Sigmoid colon (tissue), 7 donors: Measurements from ENCODE around the gene NAA40. TPM values are rescaled to one million over a fixed set of nuclear protein-coding genes. Genes with fewer than 3 reads are reported as not detected.

Experiments
- DNase-seq: peaks from one replicate; pipeline ENCODE4 v3.0.0-alpha.2; 2019
- H3K27ac ChIP-seq, 4 donors: fragments of 200-600 bp; sonication (generic); one replicate each; pipeline ENCODE4 v1.5.1; 2016 to 2019; ENCODE audit warnings: mild to moderate bottlenecking in 1 of 4
- H3K27me3 ChIP-seq, 3 donors: fragments of 200-600 bp; sonication (generic); one replicate each; pipeline ENCODE4 v1.5.1; 2019; ENCODE audit warnings: mild to moderate bottlenecking in 1 of 3
- H3K36me3 ChIP-seq, 4 donors: fragments of 200-600 bp; sonication (generic); one replicate each; pipeline ENCODE4 v1.5.1; 2016 to 2019
- H3K4me1 ChIP-seq, 4 donors: fragments of 200-600 bp; sonication (generic); one replicate each; pipeline ENCODE4 v1.5.1; 2017 to 2019
- H3K4me3 ChIP-seq, 4 donors: fragments of 200-600 bp; sonication (generic); one replicate each; pipeline ENCODE4 v1.5.1; 2017 to 2019; ENCODE audit warnings: mild to moderate bottlenecking in 2 of 4, moderate library complexity in 1 of 4
- H3K9me3 ChIP-seq, 4 donors: fragments of 200-600 bp in 3 of 4; sonication (generic) in 3 of 4; one replicate each; pipeline versions ENCODE4 v1.5.1 to v1.6.1; 2013 to 2019
- EP300 ChIP-seq, 4 donors: sonication (generic); formaldehyde crosslinking; IDR thresholded peaks; one replicate each; pipeline ENCODE4 v1.6.1; 2017; ENCODE audit warnings: antibody characterized with exemption in 4 of 4
- POLR2A ChIP-seq, 2 donors: fragments of 450-650 bp; IDR thresholded peaks; one replicate each; pipeline ENCODE4 v1.6.1; 2016; ENCODE audit warnings: antibody characterized with exemption in 2 of 2, mild to moderate bottlenecking in 2 of 2, moderate library complexity in 2 of 2
- POLR2AphosphoS5 ChIP-seq, 4 donors: sonication (generic); formaldehyde crosslinking; IDR thresholded peaks; one replicate each; pipeline ENCODE4 v1.6.1; 2017; ENCODE audit warnings: antibody characterized with exemption in 4 of 4
- WGBS, 2 donors: extraction: QIAGEN DNeasy Blood & Tissue Kit; methylation state at CpG; one replicate each; pipeline ENCODE4 v1.1.7; 2013; 5-methylcytosine and 5-hydroxymethylcytosine counted together
- intact Hi-C: fragments of 100-400 bp; cut with DNase I; formaldehyde crosslinking; loops from one replicate; pipeline ENCODE4 v1.15.1; 2023
- polyA plus RNA-seq, 3 donors: library from polyadenylated mRNA; stranded (reverse); fragments of 200-250 nt; gene quantifications; one replicate each; pipeline ENCODE4 v1.2.3, GENCODE V29; 2013
- total RNA-seq, 4 donors: library from RNA; depleted of rRNA; stranded (reverse); fragments of >200 nt; gene quantifications; one replicate each; pipeline ENCODE4 v1.1.0, GENCODE V29; 2016
- TF ChIP-seq, protein P1 (sequence below), 4 experiments: fragments of 450-650 bp in 3 of 4; fragments of 200-600 bp in 1 of 4; IDR thresholded peaks; one replicate each; pipeline ENCODE4 v1.5.1; 2016 to 2019; ENCODE audit warnings: antibody characterized with exemption in 4 of 4, mild to moderate bottlenecking in 3 of 4, moderate library complexity in 2 of 4
- donor health status: healthy with polysubstance abuse.
- donor health status: Bipolar disorder and iron deficiency.
- donor health status: healthy.

The NAA40 gene
- total and polyA plus RNA-seq, 7 donors = 5.4 to 22.9 (median 7.4) TPM

DNA sequence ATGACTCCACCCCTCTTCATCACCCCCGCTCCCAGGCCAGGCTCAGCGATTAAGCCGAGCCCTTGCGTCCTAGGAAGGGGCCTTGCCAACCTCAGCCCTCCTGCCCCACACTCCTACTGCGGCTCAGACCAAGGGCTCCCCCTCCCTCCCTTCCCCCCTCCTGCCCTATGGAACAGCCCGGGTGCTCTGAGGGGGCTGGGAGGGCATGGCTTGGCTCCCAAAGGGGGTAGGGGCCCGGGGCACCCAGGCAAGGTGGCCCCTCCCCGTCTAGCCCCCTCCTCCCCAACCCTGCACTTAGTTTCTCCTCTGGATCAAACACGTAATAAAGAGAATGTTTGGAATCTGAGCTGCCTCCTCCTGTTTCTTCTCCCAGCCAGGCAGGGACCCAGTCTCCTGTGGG lies 28.1 kb upstream of the NAA40 start:
- DNase-seq = no peak
- WGBS, 2 donors = 81 to 82% methylated on average over 9 of the region's 9 CpGs
- Histone ChIP-seq H3K4me1 (peaks cover 0 to 34% (median 28%) of the 10 kb centered on the region in 4 donors), H3K36me3 (peaks cover 0 to 31% (median 5%) of the 10 kb centered on the region in 4 donors), H3K9me3 (no peaks in the 10 kb centered on the region), H3K27ac (no peak overlapping the region), H3K27me3 (no peaks in the 10 kb centered on the region), H3K4me3 (no peak overlapping the region)
- TF ChIP-seq EP300 (IDR thresholded peaks at IDR 0.05) = no peak
- no peak for TF ChIP-seq POLR2A (IDR thresholded peaks at IDR 0.05)
- intact Hi-C loops = no loop called here

DNA sequence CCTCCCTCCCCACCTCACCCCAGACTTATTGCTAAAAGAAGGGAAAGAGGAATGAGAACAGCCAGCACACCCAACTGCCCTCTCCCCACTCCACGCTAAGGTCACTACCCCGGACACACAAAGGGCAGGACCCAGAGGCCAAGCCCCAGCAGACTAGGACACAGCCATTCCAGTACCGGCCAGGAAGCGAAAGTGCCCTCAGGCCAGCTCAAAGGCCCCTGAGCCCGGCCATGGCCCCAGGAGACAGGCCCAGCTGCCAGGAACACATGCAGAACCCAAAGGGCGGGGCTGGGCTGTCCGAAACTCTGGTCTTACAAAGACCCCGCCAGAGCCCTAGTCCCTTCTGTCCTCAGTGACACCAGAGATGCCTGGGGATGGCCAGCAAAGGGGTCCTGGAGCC lies 27.4 kb upstream of the NAA40 start:
- Histone ChIP-seq H3K4me3 (no peak overlapping the region), H3K36me3 (peaks cover 0 to 26% (median 5%) of the 10 kb centered on the region in 4 donors), H3K27ac (no peak overlapping the region), H3K4me1 (peaks cover 0 to 41% (median 36%) of the 10 kb centered on the region in 4 donors), H3K27me3 (no peaks in the 10 kb centered on the region), H3K9me3 (no peaks in the 10 kb centered on the region)
- 86 to 90% methylated on average over 8 of the region's 8 CpGs for WGBS, 2 donors
- TF ChIP-seq, protein P1, sequence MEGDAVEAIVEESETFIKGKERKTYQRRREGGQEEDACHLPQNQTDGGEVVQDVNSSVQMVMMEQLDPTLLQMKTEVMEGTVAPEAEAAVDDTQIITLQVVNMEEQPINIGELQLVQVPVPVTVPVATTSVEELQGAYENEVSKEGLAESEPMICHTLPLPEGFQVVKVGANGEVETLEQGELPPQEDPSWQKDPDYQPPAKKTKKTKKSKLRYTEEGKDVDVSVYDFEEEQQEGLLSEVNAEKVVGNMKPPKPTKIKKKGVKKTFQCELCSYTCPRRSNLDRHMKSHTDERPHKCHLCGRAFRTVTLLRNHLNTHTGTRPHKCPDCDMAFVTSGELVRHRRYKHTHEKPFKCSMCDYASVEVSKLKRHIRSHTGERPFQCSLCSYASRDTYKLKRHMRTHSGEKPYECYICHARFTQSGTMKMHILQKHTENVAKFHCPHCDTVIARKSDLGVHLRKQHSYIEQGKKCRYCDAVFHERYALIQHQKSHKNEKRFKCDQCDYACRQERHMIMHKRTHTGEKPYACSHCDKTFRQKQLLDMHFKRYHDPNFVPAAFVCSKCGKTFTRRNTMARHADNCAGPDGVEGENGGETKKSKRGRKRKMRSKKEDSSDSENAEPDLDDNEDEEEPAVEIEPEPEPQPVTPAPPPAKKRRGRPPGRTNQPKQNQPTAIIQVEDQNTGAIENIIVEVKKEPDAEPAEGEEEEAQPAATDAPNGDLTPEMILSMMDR (IDR thresholded peaks at IDR 0.05) = no peak
- TF ChIP-seq EP300 (IDR thresholded peaks at IDR 0.05) (no peak), POLR2AphosphoS5 (IDR thresholded peaks at IDR 0.05) (no peak), POLR2A (IDR thresholded peaks at IDR 0.05) (no peak)
- no peak for DNase-seq
- intact Hi-C loops = no loop called here

DNA sequence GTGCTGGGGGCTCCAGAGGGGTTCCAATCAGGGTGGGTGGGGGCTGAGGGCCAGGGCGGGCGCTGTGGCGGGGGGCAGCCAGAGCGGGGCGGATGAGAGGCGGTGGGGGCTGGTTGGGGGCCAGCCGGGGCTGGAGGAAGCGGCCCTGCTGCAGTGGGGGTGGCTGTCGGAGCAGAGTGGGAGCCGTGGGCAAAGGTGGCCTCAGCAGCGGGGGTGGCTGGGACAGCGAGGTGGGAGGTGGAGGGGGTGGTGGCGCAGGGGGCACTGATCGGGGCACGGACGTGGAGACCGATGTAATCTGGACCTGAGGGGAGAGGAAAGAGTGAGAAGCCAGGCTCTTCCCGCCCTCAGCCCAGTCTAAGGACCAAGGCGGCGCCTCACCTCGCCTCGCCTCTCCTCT lies 26.9 kb upstream of the NAA40 start:
- DNase-seq = no peak
- H3K36me3 ChIP-seq = peaks cover 0 to 21% (median 5%) of the 10 kb centered on the region in 4 donors
- 91 to 94% methylated on average over 22 of the region's 22 CpGs for WGBS, 2 donors
- intact Hi-C loops = no loop called here
- no peaks in the 10 kb centered on the region for H3K27me3 ChIP-seq
- no peak overlapping the region for H3K27ac ChIP-seq
- H3K4me1 ChIP-seq = peaks cover 0 to 44% (median 39%) of the 10 kb centered on the region in 4 donors
- H3K4me3 ChIP-seq = no peak overlapping the region
- no peaks in the 10 kb centered on the region for H3K9me3 ChIP-seq
- no peak for TF ChIP-seq POLR2A (IDR thresholded peaks at IDR 0.05)
- no peak for TF ChIP-seq EP300 (IDR thresholded peaks at IDR 0.05)
- TF ChIP-seq POLR2AphosphoS5 (IDR thresholded peaks at IDR 0.05) = no peak
- TF ChIP-seq, protein P1 (IDR thresholded peaks at IDR 0.05) = no peak

DNA sequence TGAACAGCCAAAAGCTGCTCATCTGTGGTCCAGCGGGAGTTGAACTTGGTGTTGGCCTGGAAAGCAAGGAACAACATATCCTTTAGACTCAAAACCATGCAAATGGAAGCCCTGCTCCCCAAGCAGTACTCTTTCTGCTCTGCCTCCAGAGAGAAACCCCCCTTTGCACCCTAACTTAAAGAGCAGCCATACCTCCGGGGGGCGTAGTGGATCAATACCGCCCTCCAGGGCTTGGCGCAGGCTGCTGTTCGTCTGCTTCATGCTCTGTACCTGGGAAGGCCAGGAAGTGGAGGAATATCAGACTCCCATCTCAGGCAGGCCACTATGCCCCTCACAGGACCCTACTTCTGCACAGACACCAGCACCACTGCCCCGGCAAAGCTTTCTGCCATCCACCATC lies 26.1 kb upstream of the NAA40 start:
- H3K27ac ChIP-seq = no peak overlapping the region
- TF ChIP-seq EP300 (IDR thresholded peaks at IDR 0.05) (no peak), POLR2AphosphoS5 (IDR thresholded peaks at IDR 0.05) (no peak), POLR2A (IDR thresholded peaks at IDR 0.05) (no peak)
- TF ChIP-seq, protein P1 (IDR thresholded peaks at IDR 0.05) = no peak
- no peaks in the 10 kb centered on the region for H3K9me3 ChIP-seq
- H3K4me3 ChIP-seq = no peak overlapping the region
- WGBS, 2 donors = 91 to 92% methylated on average over 7 of the region's 7 CpGs
- DNase-seq = no peak
- H3K4me1 ChIP-seq = peaks cover 2 to 49% (median 40%) of the 10 kb centered on the region in 4 donors
- H3K36me3 ChIP-seq = peaks cover 0 to 14% (median under 1%) of the 10 kb centered on the region in 4 donors
- H3K27me3 ChIP-seq = no peaks in the 10 kb centered on the region
- intact Hi-C loops = no loop called here

DNA sequence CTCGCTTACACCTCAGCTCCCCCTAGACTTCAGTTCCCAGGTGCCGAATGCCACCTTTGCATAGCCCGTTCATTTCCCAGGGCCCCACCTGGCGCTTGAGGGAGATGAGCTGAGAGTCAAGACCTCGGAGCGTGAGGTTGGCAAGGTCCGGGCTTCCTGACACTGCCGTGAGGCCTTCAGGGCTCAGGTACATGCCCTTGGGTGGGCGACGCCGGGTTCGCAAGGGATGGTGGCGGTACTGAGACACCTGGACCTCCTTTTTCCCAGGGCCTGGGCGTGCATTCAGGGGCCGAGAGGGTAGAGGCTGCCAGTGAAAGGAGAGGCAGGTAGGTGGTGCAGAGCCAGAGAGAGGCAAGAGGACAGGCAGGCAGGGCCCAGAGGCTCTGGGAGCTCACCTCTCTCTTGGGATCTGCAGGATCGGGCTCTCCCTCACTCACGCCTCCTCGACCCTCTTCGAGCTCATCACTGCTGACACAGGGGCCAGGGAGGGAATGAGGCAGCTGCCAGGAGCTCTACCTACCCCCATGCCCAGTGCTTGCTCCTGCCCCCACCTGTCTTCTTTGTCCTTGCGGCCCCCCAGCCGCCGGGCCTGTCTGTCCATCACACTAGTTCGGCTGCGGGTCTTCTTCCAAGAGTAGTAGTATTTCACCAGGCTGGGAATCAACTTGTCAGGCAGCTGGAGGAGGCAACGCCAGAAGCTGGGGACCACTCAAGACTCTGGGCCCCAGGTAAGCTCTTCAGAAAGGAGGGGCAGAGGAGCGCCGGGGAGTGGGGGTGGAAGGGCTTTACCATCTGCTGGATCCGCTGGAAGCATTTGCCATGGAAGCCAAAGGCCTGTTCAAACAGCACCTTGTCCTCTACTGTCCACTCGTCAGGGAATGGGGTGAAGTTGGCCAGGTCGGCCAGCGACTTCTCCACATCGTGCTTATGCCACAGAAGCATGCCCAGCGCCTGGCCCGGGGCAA lies 24.7 kb upstream of the NAA40 start:
- Histone ChIP-seq H3K27ac (no peak overlapping the region), H3K27me3 (no peaks in the 10 kb centered on the region), H3K36me3 (peaks cover 0 to 9% (median 0%) of the 10 kb centered on the region in 4 donors), H3K4me3 (no peak overlapping the region), H3K4me1 (peaks cover 2 to 49% (median 40%) of the 10 kb centered on the region in 4 donors), H3K9me3 (no peaks in the 10 kb centered on the region)
- WGBS, 2 donors = 91 to 95% methylated on average over 34 of the region's 34 CpGs
- DNase-seq = no peak
- intact Hi-C loops = no loop called here
- no peak for TF ChIP-seq POLR2A (IDR thresholded peaks at IDR 0.05)
- TF ChIP-seq, protein P1 (IDR thresholded peaks at IDR 0.05) = no peak
- no peak for TF ChIP-seq EP300 (IDR thresholded peaks at IDR 0.05)
- TF ChIP-seq POLR2AphosphoS5 (IDR thresholded peaks at IDR 0.05) = no peak
